ENCODE results near the gene COL12A1.

Gene COL12A1

GRCh38 chr6:75205776-75206575, at the start of gene COL12A1:
TSS of gene COL12A1 (minus strand) at chr6:75206053. CDS start at chr6:75202792, 3,261 bp downstream.
- FAIRE-seq (no peak), DNase-seq (ENCODE audit: insufficient read length, low spot score) (no peak)

DNA sequence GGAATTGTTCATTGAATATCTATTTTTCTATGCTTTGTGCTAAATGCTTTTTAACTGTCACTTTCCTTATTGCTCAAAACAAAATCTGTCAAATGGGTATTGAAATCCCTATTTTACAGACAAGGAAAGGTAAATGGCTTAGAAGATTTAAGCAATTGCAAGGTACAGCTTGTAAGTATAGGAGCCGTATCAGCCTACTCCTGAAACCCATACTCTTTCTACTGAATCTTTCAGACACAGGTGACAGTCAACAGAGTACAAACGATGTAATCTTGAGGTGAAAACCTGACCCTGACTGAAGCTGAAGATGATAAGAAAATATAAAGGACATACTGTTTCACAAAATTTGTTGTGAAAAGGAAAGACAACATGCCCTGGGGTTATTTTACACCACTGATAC, 44.7 kb upstream of the COL12A1 start:
- FAIRE-seq (no peak), DNase-seq (ENCODE audit: insufficient read length, low spot score) (no peak)

- no peak for DNase-seq (ENCODE audit: insufficient read length, low spot score)
- FAIRE-seq = no peak
These were observed 44.0 kb upstream of the COL12A1 start for GRCh38 chr6:75249837-75250236.

- DNase-seq (ENCODE audit: insufficient read length, low spot score) (no peak), FAIRE-seq (no peak)
These were observed 40.5 kb upstream of the COL12A1 start for GRCh38 chr6:75246386-75246785.

GRCh38 chr6:75244063-75244584, 38.3 kb upstream of the COL12A1 start:
- FAIRE-seq = peak; percentile 4
- DNase-seq (ENCODE audit: insufficient read length, low spot score) = no peak

GRCh38 chr6:75243333-75244062, 37.6 kb upstream of the COL12A1 start, which contains the start of gene COX7A2:
TSS of gene COX7A2 (minus strand) at chr6:75243801. CDS start at chr6:75243734, 67 bp downstream.
- peak; percentile 99 for FAIRE-seq
- DNase-seq (ENCODE audit: insufficient read length, low spot score) = peak; percentile 54

GRCh38 chr6:75236630-75237029, 30.8 kb upstream of the COL12A1 start:
- no peak for FAIRE-seq

GRCh38 chr6:75235271-75235670, 29.4 kb upstream of the COL12A1 start:
- DNase-seq (ENCODE audit: insufficient read length, low spot score) = no peak
- FAIRE-seq = no peak

More at GRCh38 chr6:75236630-75237029, 30.8 kb upstream of the COL12A1 start:
- DNase-seq (ENCODE audit: insufficient read length, low spot score) = no peak

- DNase-seq (ENCODE audit: insufficient read length, low spot score) (no peak), FAIRE-seq (no peak)
These were observed 28.4 kb upstream of the COL12A1 start for GRCh38 chr6:75234126-75234865.

DNA sequence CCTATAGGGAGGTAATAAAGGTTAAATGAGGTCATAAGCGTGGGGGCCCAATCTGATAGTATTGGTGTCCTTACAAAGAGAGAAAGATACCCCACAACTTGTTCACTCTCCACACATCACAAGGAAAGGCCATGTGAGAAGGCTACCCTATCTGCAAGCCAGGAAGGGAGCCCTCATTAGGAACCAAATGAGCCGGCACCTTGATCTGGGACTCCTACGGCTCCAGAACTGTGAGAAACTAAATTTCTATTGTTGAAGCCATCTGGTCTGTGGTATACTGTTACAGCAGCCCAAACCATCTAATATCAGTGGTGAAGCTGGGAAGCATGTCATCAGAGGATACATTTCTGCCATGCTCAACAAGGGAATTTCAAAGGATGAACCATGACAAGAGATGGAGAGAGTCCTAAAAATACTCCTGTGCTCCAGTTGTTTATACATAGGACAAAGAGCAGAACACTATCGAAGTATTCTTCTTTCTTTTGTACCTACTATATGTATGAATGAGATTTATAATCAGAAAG, 27.3 kb upstream of the COL12A1 start:
- DNase-seq (ENCODE audit: insufficient read length, low spot score) (no peak), FAIRE-seq (no peak)

GRCh38 chr6:75230484-75231325, 24.9 kb upstream of the COL12A1 start:
- DNase-seq (ENCODE audit: insufficient read length, low spot score) (no peak), FAIRE-seq (no peak)

DNA sequence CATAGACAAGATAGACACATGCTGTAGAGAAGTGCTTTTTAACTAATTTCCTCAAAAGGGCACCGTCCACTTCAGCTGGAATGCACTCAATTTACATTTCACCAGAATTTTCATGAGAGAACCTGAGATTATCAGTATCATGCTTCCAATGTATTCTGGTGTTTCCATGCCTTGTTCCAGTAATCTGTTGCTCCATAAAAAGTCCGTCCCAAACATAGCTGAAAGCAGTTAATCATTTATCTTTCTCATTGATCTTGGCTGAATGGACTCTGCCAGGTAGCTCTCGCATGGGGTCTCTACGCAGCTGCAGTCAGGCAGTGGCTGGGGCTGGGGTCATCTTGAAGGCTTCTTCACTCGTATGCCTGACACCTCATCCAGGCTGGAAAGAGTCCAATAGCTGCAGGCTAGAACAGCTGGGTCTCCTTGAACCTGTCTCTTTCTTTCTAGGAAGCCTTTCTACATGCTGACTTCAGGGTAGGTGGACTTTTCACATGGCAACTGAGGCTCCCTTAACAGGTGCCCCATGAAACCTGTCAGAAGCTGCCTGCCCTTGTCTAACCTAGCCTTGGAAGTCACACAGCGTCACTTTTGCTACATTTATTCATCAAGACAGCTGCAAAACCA, 18.6 kb upstream of the COL12A1 start:
- DNase-seq (ENCODE audit: insufficient read length, low spot score) (no peak), FAIRE-seq (no peak)

GRCh38 chr6:75223428-75223827, 17.6 kb upstream of the COL12A1 start:
- FAIRE-seq (no peak), DNase-seq (ENCODE audit: insufficient read length, low spot score) (no peak)

DNA sequence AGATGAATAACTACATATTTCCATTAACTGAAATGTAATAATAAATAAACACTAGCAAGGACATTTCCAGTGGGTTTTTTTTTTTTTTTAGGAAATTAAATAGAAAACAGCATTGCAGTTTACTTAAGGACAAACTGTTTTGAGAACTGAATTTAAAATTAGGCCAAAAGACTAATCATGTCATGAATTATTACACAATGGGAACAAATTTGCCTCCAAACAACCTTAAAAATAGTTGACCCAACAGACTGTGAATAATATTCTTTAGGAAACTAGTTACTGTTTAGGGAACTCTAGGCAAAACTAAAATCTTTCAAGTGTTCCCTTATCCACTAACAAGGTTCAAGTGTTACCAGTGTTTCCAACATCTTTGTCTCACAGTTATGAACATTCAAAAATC, 16.4 kb upstream of the COL12A1 start:
- no peak for FAIRE-seq
- no peak for DNase-seq (ENCODE audit: insufficient read length, low spot score)

DNA sequence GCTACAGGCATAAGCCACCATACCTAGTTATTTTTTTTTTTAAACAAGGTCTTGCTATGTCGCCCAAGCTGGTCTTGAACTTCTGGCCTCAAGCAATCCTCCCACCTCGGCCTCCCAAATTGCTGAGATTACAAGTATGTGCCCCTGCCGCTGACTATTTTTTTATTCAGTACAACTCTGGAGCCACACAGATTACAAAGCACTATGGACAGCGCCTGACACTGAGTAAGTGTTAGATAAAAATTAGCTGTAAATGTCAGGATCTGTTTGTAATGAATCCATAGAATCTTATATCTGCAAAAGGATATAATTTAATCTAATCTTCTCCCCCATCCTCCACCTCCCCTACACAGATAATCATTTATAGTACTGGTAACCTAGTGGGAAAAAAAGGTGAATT, 15.3 kb upstream of the COL12A1 start:
- no peak for FAIRE-seq
- no peak for DNase-seq (ENCODE audit: insufficient read length, low spot score)

- DNase-seq (ENCODE audit: insufficient read length, low spot score) (no peak), FAIRE-seq (no peak)
These were observed 14.5 kb upstream of the COL12A1 start for GRCh38 chr6:75220357-75220756.

DNA sequence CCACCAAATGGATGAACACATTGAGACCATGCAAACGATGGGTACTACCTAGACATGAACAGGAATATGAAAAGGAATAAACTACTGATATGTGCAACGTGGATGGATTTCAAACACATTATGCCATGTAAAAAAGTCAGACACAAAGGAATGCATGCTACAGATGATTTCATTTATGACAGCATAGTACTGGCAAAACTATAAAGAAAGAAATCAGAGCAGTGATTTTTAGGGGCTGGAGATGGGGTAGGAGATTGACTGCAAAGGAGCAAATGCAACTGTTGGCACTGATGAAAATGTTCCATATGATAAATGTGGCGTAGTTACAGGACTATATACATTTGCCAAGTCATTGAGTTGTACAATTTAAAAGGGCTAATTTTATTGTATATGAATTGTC, 13.4 kb upstream of the COL12A1 start:
- no peak for DNase-seq (ENCODE audit: insufficient read length, low spot score)
- FAIRE-seq = no peak

- FAIRE-seq (no peak), DNase-seq (ENCODE audit: insufficient read length, low spot score) (no peak)
These were observed 11.3 kb upstream of the COL12A1 start for GRCh38 chr6:75217193-75217592.

DNA sequence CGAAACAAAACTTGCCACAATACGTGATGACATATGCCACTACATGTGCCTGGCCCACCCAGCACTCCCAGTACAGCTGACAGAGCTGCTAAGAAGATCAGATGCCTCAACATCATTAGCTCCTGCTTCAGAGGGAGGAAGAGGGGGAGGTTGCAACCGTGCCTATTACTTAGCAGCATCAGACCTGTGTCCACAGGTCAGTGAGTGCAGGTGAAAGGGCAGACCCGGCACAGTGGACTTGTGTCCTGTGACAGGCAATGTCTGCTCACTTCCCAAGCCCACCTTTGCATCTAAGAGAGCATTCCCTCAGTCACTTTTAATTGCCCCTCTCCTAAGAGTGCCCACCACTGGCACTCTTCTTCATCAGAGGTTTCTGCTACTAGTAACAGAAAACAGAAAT, 9.4 kb upstream of the COL12A1 start:
- DNase-seq (ENCODE audit: insufficient read length, low spot score) = no peak
- FAIRE-seq = no peak

Measured in GM19239 (cell line).